HG03064 (cell line): ENCODE measurements around the gene RNF8.
"Not testable (repeated sequence)": the region's sequence is repeated elsewhere in the genome, so short reads cannot be mapped to it uniquely, and the experiment has no call there.

Source experiments
- ATAC-seq: cut with Tn5 transposase; IDR thresholded peaks from one replicate; pipeline ENCODE4 v1.9.1; 2021; ENCODE audit warnings: low read depth; ENCODE audit not compliant: unreplicated experiment

Gene RNF8, protein sequence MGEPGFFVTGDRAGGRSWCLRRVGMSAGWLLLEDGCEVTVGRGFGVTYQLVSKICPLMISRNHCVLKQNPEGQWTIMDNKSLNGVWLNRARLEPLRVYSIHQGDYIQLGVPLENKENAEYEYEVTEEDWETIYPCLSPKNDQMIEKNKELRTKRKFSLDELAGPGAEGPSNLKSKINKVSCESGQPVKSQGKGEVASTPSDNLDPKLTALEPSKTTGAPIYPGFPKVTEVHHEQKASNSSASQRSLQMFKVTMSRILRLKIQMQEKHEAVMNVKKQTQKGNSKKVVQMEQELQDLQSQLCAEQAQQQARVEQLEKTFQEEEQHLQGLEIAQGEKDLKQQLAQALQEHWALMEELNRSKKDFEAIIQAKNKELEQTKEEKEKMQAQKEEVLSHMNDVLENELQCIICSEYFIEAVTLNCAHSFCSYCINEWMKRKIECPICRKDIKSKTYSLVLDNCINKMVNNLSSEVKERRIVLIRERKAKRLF

DNA sequence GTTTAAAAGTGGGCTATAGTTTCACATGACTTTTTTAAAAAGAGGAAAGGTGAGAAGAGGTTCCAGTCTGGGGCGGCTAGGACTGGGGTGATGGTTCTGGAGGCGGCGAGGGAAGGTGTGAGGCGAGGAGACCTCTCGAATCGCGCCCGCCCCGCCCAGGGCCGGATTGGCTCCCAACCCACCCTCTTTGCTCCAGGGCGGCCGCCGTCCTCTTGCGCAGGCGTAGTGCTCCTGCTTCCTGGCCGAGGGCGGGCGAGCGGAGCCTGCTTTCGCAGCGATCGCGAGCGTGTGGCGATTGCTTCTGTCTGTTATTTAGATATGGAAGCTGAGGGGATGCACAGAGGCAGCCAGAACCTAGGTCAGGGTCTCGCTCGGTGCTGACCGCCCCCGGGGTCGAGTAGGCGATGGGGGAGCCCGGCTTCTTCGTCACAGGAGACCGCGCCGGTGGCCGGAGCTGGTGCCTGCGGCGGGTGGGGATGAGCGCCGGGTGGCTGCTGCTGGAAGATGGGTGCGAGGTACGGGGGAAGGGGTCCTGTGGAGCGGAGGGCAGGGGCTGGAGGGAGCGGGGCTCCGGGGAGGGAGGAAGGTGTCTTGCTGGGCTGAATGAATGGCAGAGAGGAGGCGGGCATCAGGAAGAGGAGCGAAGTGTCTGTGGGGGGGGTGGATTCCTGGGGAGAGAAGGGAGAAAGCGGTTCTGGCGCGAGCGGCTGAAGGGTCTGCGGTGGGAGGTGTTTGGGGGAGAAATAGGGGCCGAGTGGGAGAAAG lies at the start of gene RNF8:
RNF8 (plus strand) TSS at position 223 of the 765 bp plus-strand sequence; CDS start at position 405, 182 bp downstream.
- peak; percentile 85 for ATAC-seq

DNA sequence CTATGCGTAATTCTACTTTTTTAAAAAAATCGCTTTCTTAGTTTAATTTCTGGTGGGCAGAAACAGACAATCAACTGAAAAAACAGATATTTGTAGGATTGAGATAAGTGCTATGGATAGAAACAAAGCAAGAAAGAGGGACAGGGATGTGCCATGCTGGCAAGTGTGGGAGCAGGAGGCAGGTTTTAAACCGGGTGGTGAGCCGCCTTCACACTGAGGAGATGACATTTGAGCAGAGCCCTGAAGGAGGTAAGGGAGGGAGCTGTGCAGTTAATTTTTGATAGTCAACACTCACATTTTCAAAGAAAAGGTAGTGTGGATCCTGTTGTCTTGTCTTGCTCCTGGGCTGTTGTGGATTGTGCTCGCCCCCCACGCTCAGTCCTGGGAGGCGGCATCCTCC lies 49.0 kb upstream of the RNF8 start:
- no peak for ATAC-seq

DNA sequence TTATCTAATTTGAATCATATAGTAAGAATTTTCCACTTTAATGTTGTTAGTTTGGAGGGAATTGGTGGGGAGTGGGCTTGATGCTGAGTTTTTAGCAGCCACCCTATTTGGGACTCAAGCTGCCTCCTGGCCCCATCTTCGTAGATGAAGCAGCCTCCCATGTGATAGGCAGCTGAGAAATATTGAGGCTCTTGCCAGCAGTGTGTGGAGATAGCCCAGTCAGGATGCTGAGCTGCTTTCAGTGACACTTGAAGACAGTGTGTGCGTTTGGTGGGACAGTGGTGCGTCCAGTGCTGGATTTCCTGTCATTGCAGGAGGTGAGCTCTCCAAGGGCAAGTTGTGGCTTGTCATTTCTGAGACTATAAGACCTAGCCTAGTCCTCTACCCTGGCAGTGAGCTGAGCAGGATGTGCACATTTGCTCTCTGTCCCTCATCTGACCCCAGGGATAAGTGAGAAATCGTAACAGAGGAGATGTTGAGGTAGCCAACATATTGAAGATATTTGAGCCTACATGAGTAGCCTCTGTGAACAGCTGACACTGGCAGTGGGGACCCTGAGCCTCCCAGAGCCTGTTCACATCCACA lies 47.9 kb upstream of the RNF8 start:
- ATAC-seq: no peak

GRCh38 chr6:37306624-37307222 lies 47.1 kb upstream of the RNF8 start:
- no peak for ATAC-seq

DNA sequence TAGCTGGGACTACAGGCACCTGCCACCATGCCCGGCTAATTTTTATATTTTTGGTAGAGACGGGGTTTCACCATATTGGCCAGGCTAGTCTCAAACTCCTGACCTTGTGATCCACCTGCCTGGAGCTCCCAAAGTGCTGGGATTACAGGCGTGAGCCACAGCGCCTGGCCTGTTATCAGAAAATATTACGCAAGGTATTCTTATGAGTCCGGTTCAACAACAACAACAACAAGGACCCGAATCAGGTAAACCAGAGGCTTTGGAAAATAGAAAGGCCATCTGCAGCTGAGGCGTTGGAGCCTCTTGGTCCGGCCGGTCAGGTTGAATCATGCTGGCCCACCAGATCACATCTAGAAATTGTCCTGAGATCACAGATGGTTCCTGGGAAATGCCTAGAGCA lies 46.3 kb upstream of the RNF8 start:
- not testable (repeated sequence) for ATAC-seq

DNA sequence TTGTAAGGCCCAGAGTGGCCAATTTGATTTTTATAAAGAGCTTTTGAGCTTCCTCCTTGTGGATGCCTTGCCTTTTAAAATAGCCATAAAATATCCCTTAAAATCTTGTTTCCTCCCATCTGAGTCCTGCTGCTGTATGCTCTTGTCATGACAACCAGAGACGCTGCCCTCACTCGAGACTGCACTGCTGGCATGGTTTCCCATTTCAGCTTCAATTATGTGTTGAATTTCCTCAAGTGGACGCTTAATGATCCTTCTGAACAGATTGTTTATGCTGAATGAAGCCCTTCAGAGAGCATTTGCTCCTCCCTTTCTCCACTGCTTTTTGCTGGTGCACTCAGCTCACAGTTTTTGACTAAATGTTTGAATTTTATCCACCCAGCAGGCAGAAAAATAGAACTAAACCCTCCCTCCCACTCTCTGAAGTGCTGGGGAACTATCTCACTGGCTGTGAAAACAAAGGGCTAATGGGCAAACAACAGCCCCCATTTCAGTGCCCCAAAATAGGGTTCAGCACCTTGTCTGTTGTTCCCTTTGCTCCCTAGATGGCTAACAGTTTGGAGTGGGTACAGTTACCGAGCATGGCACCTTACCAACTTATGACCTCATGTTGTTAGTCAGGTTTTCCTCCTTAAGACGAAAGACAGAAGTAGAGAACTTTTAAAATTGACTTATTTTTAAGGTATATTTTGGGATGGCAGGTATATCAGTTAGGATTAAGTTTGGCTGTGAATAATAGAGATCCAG lies 45.5 kb upstream of the RNF8 start:
- no peak for ATAC-seq

DNA sequence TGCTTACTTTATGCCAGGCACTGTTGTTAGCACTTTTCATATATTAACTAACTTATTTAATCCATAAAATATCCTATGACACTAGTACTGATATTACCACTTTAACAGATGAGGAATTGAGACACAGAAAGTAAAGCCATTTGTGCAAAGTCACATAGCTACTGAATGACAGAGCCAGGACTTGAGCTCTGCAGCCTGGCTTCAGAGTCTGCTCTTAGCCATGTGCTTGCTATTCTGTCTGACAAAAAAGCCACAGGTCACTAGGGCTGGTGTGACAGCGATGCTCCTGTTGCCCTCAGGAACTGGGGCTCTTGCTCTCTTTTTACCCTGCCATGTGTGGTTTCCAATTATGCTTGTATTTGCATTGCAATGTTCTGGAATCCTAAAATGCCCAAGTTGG lies 44.7 kb upstream of the RNF8 start:
- ATAC-seq: no peak

DNA sequence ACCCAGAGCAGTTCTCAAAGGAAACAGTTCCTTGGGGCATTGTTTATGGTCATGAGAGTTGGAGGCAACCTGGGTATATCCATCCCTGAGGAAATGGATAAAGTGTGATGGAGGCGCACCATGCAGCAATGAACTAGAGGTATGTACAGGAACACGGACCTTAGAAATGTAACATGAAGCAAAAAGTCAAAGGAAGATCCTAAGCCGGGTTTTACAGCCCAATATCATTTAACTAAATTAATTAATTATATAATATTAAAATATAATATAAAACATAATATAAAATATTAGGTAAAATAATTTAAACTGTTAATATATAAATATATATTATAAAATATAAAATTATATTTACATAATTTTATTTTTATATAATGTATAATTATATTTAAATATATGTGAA lies 44.1 kb upstream of the RNF8 start:
- ATAC-seq: no peak

- no peak for ATAC-seq
These were observed 42.8 kb upstream of the RNF8 start for GRCh38 chr6:37310966-37311365.

DNA sequence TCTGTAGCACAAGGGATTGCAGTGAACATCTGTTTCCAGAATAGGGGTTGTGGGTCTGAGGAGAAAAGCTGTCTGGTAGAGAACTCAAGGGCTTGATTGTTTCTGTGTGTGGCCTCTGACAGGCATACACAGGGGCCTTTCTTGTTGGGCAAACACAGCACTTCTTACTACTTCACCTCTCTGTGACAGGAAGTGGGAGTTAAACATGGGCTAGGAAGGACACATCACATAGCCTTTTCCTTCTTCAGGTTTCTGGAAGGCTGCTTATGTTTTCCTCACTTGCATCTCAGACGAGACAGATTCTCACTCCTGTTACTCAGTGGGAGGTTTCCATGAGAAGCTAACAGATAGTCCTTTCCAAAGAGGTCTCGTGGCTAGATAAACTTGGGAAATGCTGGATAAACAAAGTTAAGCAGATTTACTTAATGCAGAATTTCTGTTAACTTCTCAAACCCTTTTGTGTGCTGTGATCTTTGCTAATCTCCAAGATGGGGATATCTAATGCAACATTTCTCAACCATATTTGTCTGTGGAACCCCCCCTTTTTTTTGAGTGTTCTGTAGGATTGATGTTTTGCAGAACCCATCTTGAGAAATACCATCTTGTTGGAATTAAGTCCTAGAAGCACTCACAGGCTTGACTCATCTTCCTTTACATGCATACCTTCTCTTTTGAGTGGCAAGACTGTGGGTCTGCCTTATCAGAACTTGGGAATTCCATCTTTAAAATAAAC lies 41.9 kb upstream of the RNF8 start:
- ATAC-seq: no peak

DNA sequence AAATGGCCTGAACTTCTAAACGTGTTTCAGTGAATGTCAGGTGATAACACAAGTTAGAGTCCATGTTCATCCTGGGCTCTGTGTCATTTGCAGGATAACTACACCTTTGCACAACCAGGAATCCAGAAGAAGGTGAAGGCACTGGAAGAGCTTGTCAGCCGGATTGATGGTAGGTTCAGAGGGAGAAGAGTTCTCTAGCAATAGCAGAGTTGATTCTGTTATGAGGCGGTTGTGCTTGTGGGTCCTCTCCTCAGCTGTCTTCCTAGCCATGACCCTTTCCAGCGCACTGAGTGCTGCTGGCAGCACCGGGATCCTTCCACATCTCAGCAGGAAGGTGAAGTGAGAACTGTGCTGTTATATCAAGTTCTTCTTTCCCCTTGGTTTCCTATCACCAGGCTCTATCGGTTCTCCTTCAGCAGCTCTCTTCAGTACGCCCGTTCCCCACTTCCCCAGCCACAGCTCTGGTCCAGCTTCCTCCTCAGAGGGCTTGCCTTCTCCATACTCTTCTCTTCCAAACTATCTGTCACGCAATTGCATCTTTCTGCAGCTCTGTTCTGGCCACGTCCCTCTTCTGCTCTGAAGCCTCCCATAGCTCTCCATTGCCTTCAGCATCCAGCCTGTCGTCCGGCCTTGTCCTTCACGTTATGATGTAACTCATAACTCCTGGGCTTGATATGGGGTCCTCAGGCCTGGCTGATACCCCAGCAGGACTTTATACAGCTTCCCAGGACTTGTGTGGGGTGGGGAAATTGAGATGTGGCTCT lies 39.9 kb upstream of the RNF8 start:
- ATAC-seq: no peak

- no peak for ATAC-seq
These were observed 39.2 kb upstream of the RNF8 start for GRCh38 chr6:37314487-37315156.

- no peak for ATAC-seq
These were observed 38.6 kb upstream of the RNF8 start for GRCh38 chr6:37315157-37315515.

GRCh38 chr6:37316071-37316470 lies 37.7 kb upstream of the RNF8 start:
- no peak for ATAC-seq

DNA sequence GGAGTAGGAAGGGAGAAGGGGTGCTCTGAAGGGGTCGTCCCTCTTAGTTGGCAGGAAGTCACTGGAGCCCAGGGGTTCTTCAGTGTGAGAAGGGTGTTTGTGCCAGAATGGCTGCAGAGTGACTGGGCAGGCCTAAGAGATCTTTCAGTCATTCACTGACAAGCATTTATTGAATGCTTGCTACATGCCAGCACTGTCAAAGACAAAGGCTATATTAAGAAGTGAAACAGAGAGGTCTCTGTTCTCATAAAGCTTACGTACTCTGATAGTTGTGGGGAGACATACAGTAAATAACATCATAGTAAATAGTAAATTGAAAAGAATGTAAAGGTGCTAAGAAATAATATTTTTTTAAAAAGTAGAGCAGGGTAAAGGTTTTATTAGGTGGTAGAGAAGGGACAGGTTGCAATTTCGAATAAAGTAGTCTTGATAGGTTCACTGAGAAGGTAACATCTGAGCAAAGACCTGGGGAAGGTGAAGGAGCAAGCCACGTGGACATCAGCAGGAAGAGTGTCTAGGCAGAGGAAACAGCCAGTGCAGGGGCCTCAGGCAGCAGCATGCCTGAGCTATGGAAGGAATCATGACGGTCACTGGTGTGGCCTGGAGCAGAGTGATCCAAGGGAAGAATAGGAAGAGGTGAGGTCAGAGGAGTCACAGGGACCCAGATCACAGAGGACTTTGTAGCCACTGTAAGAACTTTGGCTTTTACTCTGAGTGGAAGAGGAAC lies 36.3 kb upstream of the RNF8 start:
- ATAC-seq: no peak

DNA sequence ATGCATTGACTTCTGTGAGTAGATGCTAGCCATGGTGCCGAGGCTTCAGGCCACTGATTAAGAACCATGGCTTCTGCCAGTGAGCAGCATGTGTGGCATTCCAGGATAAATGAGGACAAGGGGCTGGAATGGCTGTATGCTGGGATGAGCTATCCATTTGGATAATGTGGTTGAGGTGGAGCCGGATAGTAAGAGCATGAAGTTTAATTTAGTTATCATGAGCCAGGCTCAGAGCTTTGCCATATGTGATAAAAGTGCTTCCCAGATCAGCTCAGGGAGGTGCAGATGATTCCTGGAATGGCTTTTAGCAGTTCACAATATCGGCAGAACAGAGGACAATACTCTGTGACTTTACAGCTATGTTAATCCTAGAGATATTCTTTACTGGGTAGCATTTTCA lies 34.6 kb upstream of the RNF8 start:
- no peak for ATAC-seq

DNA sequence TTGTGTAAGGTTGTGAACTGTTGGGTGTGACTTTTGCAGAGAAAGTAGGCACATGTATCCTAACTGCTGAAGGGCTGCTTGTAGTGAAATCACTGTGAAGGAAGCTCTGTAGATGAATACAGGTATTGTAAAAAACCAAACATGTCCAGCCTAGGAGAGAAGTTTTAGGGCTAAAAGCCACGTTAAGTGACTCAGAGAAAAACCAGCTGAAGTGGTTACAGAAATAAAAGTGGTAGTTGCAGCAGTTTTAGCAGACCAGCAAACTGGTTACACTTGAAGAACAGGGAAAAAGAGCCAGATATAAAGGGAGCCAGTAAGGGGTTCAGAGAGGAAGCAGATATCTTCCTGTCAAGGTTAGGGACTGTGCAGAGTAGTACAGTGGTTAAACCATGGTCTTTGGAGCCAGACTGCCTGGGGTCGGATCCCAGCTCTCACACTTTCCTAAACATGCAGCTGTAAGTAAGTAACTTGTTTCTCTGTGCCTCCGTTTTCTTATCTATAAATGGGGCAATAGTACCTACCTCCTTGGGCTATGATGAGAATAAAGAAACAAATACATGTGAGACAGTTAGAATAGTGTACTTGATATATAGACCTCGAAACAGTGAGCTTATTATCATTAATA lies 33.8 kb upstream of the RNF8 start:
- ATAC-seq: no peak
